Neural cell (in vitro differentiated cells): ENCODE measurements around the gene TNIP3.

Experiments
- CTCF ChIP-seq: fragments of 450-650 bp; IDR thresholded peaks from 2 replicates; pipeline ENCODE4 v1.5.1; 2014; ENCODE audit warnings: antibody characterized with exemption, mild to moderate bottlenecking, moderate library complexity; ENCODE audit not compliant: poor library complexity, severe bottlenecking
- POLR2AphosphoS5 ChIP-seq: IDR thresholded peaks from 2 replicates; pipeline ENCODE4 v1.6.1; 2012
- REST ChIP-seq: IDR thresholded peaks from 2 replicates; pipeline ENCODE4 v1.6.1; 2012; ENCODE audit warnings: borderline replicate concordance

- TF ChIP-seq CTCF (no peak), REST (no peak), POLR2AphosphoS5 (no peak)
These were observed 15.5 kb downstream of the TNIP3 start for GRCh38 chr4:121148621-121149020.
